HCT116 (cell line): ENCODE data around the gene COG1. TPM values are rescaled to one million over a fixed set of nuclear protein-coding genes. Genes with fewer than 3 reads are reported as not detected.

Experiments used
- ATAC-seq: fragments of 200-7000 bp; cut with Tn5 transposase; 2 replicates; pipeline ENCODE4 v1.9.1; 2020; ENCODE audit warnings: mild to moderate bottlenecking, moderate library complexity
- BruUV-seq: library from RNA; stranded (reverse); fragments of 400-500 nt; replicated peaks from 2 replicates; lab custom pipeline; 2021; lab: Mats Ljungman, UMichigan
- CTCF ChIA-PET: fragments of 300-600 bp; sonication (Branson Sonifier 250); formaldehyde crosslinking; loops from one replicate; lab custom pipeline; 2021; ENCODE audit warnings: antibody characterized with exemption; lab: Charles Lee
- POLR2A ChIA-PET: fragments of 300-600, 350-600 bp; sonication (Branson Sonifier 250); formaldehyde crosslinking; loops from one replicate; lab custom pipeline; 2021; ENCODE audit warnings: antibody characterized with exemption; lab: Charles Lee
- RAD21 ChIA-PET, 2 experiments: fragments of 300-600 bp; sonication (Branson Sonifier 250); formaldehyde crosslinking; loops; one replicate each; lab custom pipeline; 2023; ENCODE audit warnings: low total read pairs in 2 of 2; ENCODE audit not compliant: uncharacterized antibody in 2 of 2, unreplicated experiment in 2 of 2, low non-redundant PET in 1 of 2; lab: Charles Lee
- DNase-seq: peaks from one replicate; pipeline ENCODE4 v3.0.0-alpha.2; 2010; ENCODE audit warnings: low read depth, low spot score
- H2AFZ ChIP-seq: fragments of 200-600 bp; shearing (Covaris generic), sonication (generic); 2 replicates; pipeline ENCODE4 v1.6.1; 2017; ENCODE audit warnings: low read depth, mixed run types, mixed read lengths, antibody characterized with exemption, low read length; ENCODE audit not compliant: poor library complexity, severe bottlenecking
- H3K27ac ChIP-seq: 2 replicates; pipeline ENCODE4 v1.5.1; 2012; ENCODE audit warnings: low read depth, low read length
- H3K27me3 ChIP-seq: fragments of 200-600 bp; sonication (generic); 2 replicates; pipeline ENCODE4 v1.6.1; 2016; ENCODE audit warnings: mixed run types, low read length, mixed read lengths; ENCODE audit not compliant: insufficient read depth
- H3K36me3 ChIP-seq, 2 experiments: fragments of 200-500 bp in 1 of 2; fragments of 200-600 bp in 1 of 2; sonication (Bioruptor generic) in 1 of 2; sonication (generic) in 1 of 2; 2 replicates each; pipeline versions ENCODE4 v1.5.1 to v1.6.1; 2014 to 2016; ENCODE audit warnings: low read length in 2 of 2, inconsistent platforms in 1 of 2, mixed read lengths in 1 of 2, mixed run types in 1 of 2; ENCODE audit not compliant: insufficient read depth in 2 of 2, control insufficient read depth in 1 of 2
- H3K4me1 ChIP-seq, 2 experiments: fragments of 200-600 bp in 1 of 2; sonication (generic) in 1 of 2; 2 replicates each; pipeline versions ENCODE4 v1.5.1 to v1.6.1; 2012 to 2017; ENCODE audit warnings: low read length in 2 of 2, inconsistent platforms in 1 of 2, mild to moderate bottlenecking in 1 of 2, mixed read lengths in 1 of 2, mixed run types in 1 of 2, moderate library complexity in 1 of 2; ENCODE audit not compliant: insufficient read depth in 2 of 2, control insufficient read depth in 1 of 2
- H3K4me2 ChIP-seq: fragments of 200-600 bp; sonication (generic); 2 replicates; pipeline ENCODE4 v1.6.1; 2017; ENCODE audit warnings: mixed run types, low read length, mixed read lengths
- H3K4me3 ChIP-seq, 2 experiments: fragments of 200-600 bp in 1 of 2; sonication (generic) in 1 of 2; replicated peaks in 1 of 2; 2 replicates each; pipeline ENCODE4 v1.5.1; 2011 to 2016; ENCODE audit warnings: low read length in 2 of 2, control low read depth in 1 of 2, low read depth in 1 of 2, mild to moderate bottlenecking in 1 of 2, mixed read lengths in 1 of 2, mixed run types in 1 of 2
- H3K79me2 ChIP-seq: fragments of 200-600 bp; sonication (generic); 2 replicates; pipeline ENCODE4 v1.6.1; 2017; ENCODE audit warnings: mild to moderate bottlenecking, mixed run types, low read length, moderate library complexity, mixed read lengths; ENCODE audit not compliant: insufficient read depth
- H3K9ac ChIP-seq: fragments of 200-600 bp; sonication (generic); 2 replicates; pipeline ENCODE4 v1.6.1; 2016; ENCODE audit warnings: low read length, mixed read lengths
- H3K9me2 ChIP-seq: fragments of 200-600 bp; sonication (generic), shearing (Covaris generic); 2 replicates; pipeline ENCODE4 v1.6.1; 2017; ENCODE audit warnings: mixed run types, mild to moderate bottlenecking, moderate library complexity; ENCODE audit not compliant: insufficient read depth
- H3K9me3 ChIP-seq, 2 experiments: fragments of 200-500 bp in 1 of 2; fragments of 200-600 bp in 1 of 2; sonication (Bioruptor generic) in 1 of 2; sonication (generic) in 1 of 2; 2 replicates each; pipeline ENCODE4 v1.6.1; 2014 to 2017; ENCODE audit warnings: low read length in 2 of 2, mixed read lengths in 2 of 2, inconsistent platforms in 1 of 2, low read depth in 1 of 2, mild to moderate bottlenecking in 1 of 2, mixed run types in 1 of 2, moderate library complexity in 1 of 2; ENCODE audit not compliant: control insufficient read depth in 1 of 2, insufficient read depth in 1 of 2
- H4K20me1 ChIP-seq: fragments of 200-600 bp; sonication (generic), shearing (Covaris generic); 2 replicates; pipeline ENCODE4 v1.6.1; 2017; ENCODE audit warnings: mixed run types, mild to moderate bottlenecking, moderate library complexity; ENCODE audit not compliant: insufficient read depth
- ATF3 ChIP-seq: IDR thresholded peaks from 2 replicates; pipeline ENCODE4 v1.6.1; 2012
- CBX3 ChIP-seq: IDR thresholded peaks from 2 replicates; pipeline ENCODE4 v1.6.1; 2012; ENCODE audit warnings: low read depth
- CEBPB ChIP-seq: IDR thresholded peaks from 2 replicates; pipeline ENCODE4 v1.6.1; 2012; ENCODE audit warnings: low read depth
- CTCF ChIP-seq, 3 experiments: fragments of 200-600 bp in 1 of 3; sonication (generic) in 1 of 3; IDR thresholded peaks in 2 of 3; conservative IDR thresholded peaks in 1 of 3; 2 replicates each; pipeline ENCODE4 v1.5.1; 2012 to 2017; ENCODE audit warnings: low read depth in 2 of 3, low read length in 2 of 3, antibody characterized with exemption in 1 of 3, borderline replicate concordance in 1 of 3, control low read depth in 1 of 3, mild to moderate bottlenecking in 1 of 3, mixed read lengths in 1 of 3, mixed run types in 1 of 3, moderate library complexity in 1 of 3; ENCODE audit not compliant: insufficient read depth in 1 of 3
- ELF1 ChIP-seq: IDR thresholded peaks from 2 replicates; pipeline ENCODE4 v1.6.1; 2012; ENCODE audit warnings: low read depth, borderline replicate concordance
- EZH2 ChIP-seq: fragments of 200-600 bp; sonication (generic); IDR thresholded peaks from 2 replicates; pipeline ENCODE4 v1.6.1; 2017; ENCODE audit warnings: antibody characterized with exemption, mixed run types
- EZH2phosphoT487 ChIP-seq: fragments of 200-600 bp; IDR thresholded peaks from 2 replicates; pipeline ENCODE4 v1.6.1; 2018; ENCODE audit warnings: antibody characterized with exemption, borderline replicate concordance
- FOSL1 ChIP-seq: IDR thresholded peaks from 2 replicates; pipeline ENCODE4 v1.6.1; 2012; ENCODE audit warnings: low read depth
- JUND ChIP-seq: IDR thresholded peaks from 2 replicates; pipeline ENCODE4 v1.6.1; 2012
- MAX ChIP-seq: IDR thresholded peaks from 2 replicates; pipeline ENCODE4 v1.6.1; 2012
- POLR2A ChIP-seq: IDR thresholded peaks from 2 replicates; pipeline ENCODE4 v1.7.0; 2011; ENCODE audit warnings: borderline replicate concordance; ENCODE audit not compliant: insufficient read depth, insufficient read length; ENCODE audit errors: extremely low read depth
- RAD21 ChIP-seq: IDR thresholded peaks from 2 replicates; pipeline ENCODE4 v1.6.1; 2012; ENCODE audit warnings: low read depth, mild to moderate bottlenecking
- SIN3A ChIP-seq: IDR thresholded peaks from 2 replicates; pipeline ENCODE4 v1.6.1; 2012; ENCODE audit warnings: low read depth
- SRF ChIP-seq: IDR thresholded peaks from 2 replicates; pipeline ENCODE4 v1.6.1; 2012; ENCODE audit warnings: low read depth
- TCF7L2 ChIP-seq: IDR thresholded peaks from 2 replicates; pipeline ENCODE4 v1.7.0; 2011; ENCODE audit warnings: borderline replicate concordance, inconsistent platforms; ENCODE audit not compliant: insufficient read depth, insufficient read length; ENCODE audit errors: extremely low read depth
- YY1 ChIP-seq: IDR thresholded peaks from 2 replicates; pipeline ENCODE4 v1.6.1; 2011; ENCODE audit warnings: low read length, low read depth, moderate library complexity, mild to moderate bottlenecking; ENCODE audit not compliant: insufficient replicate concordance; ENCODE audit errors: extremely low read depth
- ZBTB33 ChIP-seq: IDR thresholded peaks from 2 replicates; pipeline ENCODE4 v1.6.1; 2011; ENCODE audit warnings: mild to moderate bottlenecking, low read length, moderate library complexity; ENCODE audit not compliant: insufficient replicate concordance; ENCODE audit errors: extremely low read depth
- ZFX ChIP-seq: fragments of 450-650 bp; IDR thresholded peaks from 2 replicates; pipeline ENCODE4 v1.6.1; 2017
- ZNF274 ChIP-seq: fragments of 200-500 bp; sonication (Bioruptor generic); IDR thresholded peaks from 2 replicates; pipeline ENCODE4 v1.6.1; 2014; ENCODE audit warnings: mild to moderate bottlenecking, low read depth, low read length, inconsistent platforms
- intact Hi-C: fragments of 100-400 bp; cut with micrococcal nuclease; formaldehyde crosslinking; loops from 2 replicates; pipeline ENCODE4 v1.10.0; 2022
- total RNA-seq: library from RNA; stranded (reverse); gene quantifications from one replicate; pipeline ENCODE4 v1.2.1, GENCODE V29; 2021; ENCODE audit not compliant: unreplicated experiment
- TF ChIP-seq, protein P1 (sequence below): IDR thresholded peaks from 2 replicates; pipeline ENCODE4 v1.6.1; 2012; ENCODE audit warnings: low read depth

COG1 gene
- total RNA-seq, 1 experiment from 2014 or later = 44.6 TPM

- Histone ChIP-seq H4K20me1 (no peaks in the 10 kb centered on the region; the same call in 1 of the 2 replicates), H3K4me2 (no peak overlapping the region), H3K4me1 (no peaks in the 10 kb centered on the region; a peak in 1 of 4 replicates), H3K79me2 (peaks cover 58% of the 10 kb centered on the region), H3K4me3 (no peak overlapping the region), H2AFZ (no peak overlapping the region), H3K9me3 (no peaks in the 10 kb centered on the region), H3K9me2 (no peaks in the 10 kb centered on the region), H3K27me3 (no peaks in the 10 kb centered on the region), H3K9ac (no peak overlapping the region), H3K36me3 (peaks cover 6 to 9% of the 10 kb centered on the region in 2 experiments; a peak in 2 of 4 replicates), H3K27ac (no peak overlapping the region)
- ATAC-seq = no peak
- TF ChIP-seq RAD21 (no peak), ELF1 (no peak), TCF7L2 (no peak), ATF3 (no peak), CEBPB (no peak), EZH2 (no peak), JUND (no peak), ZFX (no peak), ZBTB33 (no peak), SIN3A (no peak), CTCF (IDR thresholded peaks at IDR 0.05 in 2 of 3, conservative IDR thresholded peaks at IDR 0.05 in 1 of 3; ENCODE audit: borderline replicate concordance in 1 of 3, insufficient read depth in 1 of 3, low read depth in 2 of 3, low read length in 2 of 3) (no peak), CBX3 (no peak), YY1 (no peak), FOSL1 (no peak), SRF (no peak), MAX (no peak), POLR2A (no peak), EZH2phosphoT487 (no peak), ZNF274 (no peak)
- TF ChIP-seq, protein P1, sequence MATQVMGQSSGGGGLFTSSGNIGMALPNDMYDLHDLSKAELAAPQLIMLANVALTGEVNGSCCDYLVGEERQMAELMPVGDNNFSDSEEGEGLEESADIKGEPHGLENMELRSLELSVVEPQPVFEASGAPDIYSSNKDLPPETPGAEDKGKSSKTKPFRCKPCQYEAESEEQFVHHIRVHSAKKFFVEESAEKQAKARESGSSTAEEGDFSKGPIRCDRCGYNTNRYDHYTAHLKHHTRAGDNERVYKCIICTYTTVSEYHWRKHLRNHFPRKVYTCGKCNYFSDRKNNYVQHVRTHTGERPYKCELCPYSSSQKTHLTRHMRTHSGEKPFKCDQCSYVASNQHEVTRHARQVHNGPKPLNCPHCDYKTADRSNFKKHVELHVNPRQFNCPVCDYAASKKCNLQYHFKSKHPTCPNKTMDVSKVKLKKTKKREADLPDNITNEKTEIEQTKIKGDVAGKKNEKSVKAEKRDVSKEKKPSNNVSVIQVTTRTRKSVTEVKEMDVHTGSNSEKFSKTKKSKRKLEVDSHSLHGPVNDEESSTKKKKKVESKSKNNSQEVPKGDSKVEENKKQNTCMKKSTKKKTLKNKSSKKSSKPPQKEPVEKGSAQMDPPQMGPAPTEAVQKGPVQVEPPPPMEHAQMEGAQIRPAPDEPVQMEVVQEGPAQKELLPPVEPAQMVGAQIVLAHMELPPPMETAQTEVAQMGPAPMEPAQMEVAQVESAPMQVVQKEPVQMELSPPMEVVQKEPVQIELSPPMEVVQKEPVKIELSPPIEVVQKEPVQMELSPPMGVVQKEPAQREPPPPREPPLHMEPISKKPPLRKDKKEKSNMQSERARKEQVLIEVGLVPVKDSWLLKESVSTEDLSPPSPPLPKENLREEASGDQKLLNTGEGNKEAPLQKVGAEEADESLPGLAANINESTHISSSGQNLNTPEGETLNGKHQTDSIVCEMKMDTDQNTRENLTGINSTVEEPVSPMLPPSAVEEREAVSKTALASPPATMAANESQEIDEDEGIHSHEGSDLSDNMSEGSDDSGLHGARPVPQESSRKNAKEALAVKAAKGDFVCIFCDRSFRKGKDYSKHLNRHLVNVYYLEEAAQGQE = no peak
- DNase-seq = no peak
- CTCF ChIA-PET = interaction anchor here (0.7 to 1.6 kb wide), 4 partner anchors 14 to 658 kb away, joined by 3 to 7 read pairs (median 3); no protein-coding TSS in a partner anchor
- intact Hi-C loops = no loop called here
- BruUV-seq = no TSS peak
- POLR2A ChIA-PET = no interaction called here
- RAD21 ChIA-PET = interaction anchor here in 1 of 2 experiments (0.6 kb wide), 1 partner anchor 26 kb away, joined by 4 read pairs; no protein-coding TSS in a partner anchor
Measured at GRCh38 chr17:73214851-73215250, 22.0 kb downstream of the COG1 start.
